ENCODE data around the gene DENND4A.

Gene DENND4A

GRCh38 chr15:65663521-65663920 lies 128.6 kb downstream of the DENND4A start:
- H3K9me3 ChIP-seq (ENCODE audit: insufficient read depth, low read length), result no peaks in the 10 kb centered on the region
- DNase-seq (ENCODE audit: low read depth, low spot score), result no peak
- H3K4me1 ChIP-seq (ENCODE audit: insufficient read depth, insufficient read length), result no peaks in the 10 kb centered on the region
- TF ChIP-seq ZNF274 (IDR thresholded peaks at IDR 0.05; ENCODE audit: low read depth, low read length), result no peak
- TF ChIP-seq YY1 (IDR thresholded peaks at IDR 0.05; ENCODE audit: insufficient read depth, insufficient read length), result no peak
- no peak for TF ChIP-seq SUZ12 (IDR thresholded peaks at IDR 0.05; ENCODE audit: extremely low read depth, insufficient read depth, insufficient read length)
- no peaks in the 10 kb centered on the region for H3K27me3 ChIP-seq (ENCODE audit: insufficient read depth, insufficient read length)
- H3K36me3 ChIP-seq (ENCODE audit: insufficient read depth, insufficient read length, low read length), result no peaks in the 10 kb centered on the region
- no peak overlapping the region for H3K9ac ChIP-seq (ENCODE audit: insufficient read length, low read depth)
- H3K4me3 ChIP-seq (ENCODE audit: insufficient read length, low read depth), result no peak overlapping the region

DNA sequence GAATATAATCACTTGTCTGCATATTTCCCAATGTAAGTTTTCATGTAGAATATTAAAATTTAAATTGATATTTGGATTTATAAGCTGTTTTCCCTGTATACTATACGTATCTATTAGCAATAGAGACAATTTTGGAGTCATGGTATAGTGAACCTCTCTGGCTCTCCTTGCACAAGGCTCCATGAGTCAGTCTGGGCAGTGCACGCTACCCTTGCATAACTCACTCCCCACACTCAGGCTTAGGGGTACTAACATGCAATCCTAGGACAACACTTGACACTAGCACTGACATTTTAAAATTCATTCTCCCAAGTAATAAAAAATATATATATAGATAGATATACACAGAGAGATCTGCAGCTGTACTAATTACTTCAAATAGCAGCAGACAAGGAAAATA lies 131.2 kb downstream of the DENND4A start:
- TF ChIP-seq YY1 (IDR thresholded peaks at IDR 0.05; ENCODE audit: insufficient read depth, insufficient read length) (no peak), SUZ12 (IDR thresholded peaks at IDR 0.05; ENCODE audit: extremely low read depth, insufficient read depth, insufficient read length) (no peak), ZNF274 (IDR thresholded peaks at IDR 0.05; ENCODE audit: low read depth, low read length) (no peak)
- Histone ChIP-seq H3K27me3 (ENCODE audit: insufficient read depth, insufficient read length) (no peaks in the 10 kb centered on the region), H3K4me1 (ENCODE audit: insufficient read depth, insufficient read length) (no peaks in the 10 kb centered on the region), H3K9ac (ENCODE audit: insufficient read length, low read depth) (no peak overlapping the region), H3K36me3 (ENCODE audit: insufficient read depth, insufficient read length, low read length) (no peaks in the 10 kb centered on the region), H3K4me3 (ENCODE audit: insufficient read length, low read depth) (no peak overlapping the region), H3K9me3 (ENCODE audit: insufficient read depth, low read length) (no peaks in the 10 kb centered on the region)
- DNase-seq (ENCODE audit: low read depth, low spot score), result no peak

DNA sequence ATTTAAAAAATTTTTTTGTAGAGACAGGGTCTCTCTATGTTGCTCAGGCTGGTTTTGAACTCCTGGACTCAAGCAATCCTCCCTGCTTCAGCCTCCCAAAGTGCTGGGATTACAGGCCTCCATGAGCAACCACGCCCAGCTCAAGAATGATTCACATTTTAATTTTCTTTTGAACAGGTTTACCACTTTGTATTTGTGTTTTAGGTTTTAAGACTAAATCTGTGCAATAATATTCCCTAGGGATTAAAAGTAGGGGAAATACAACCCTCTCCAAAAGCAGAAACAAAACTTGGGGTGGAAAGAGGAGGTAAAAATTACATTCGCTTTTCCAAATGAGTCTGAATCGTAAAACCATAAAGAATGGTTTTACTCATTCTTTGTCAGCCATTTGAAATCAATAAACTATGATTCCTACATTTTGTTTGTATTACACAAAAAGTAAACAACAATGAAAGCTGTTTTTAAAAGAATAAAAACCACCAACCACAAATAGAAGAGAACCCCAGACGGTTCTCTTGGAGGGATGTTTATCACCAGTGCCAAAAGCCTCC lies 132.5 kb downstream of the DENND4A start:
- H3K36me3 ChIP-seq (ENCODE audit: insufficient read depth, insufficient read length, low read length), result no peaks in the 10 kb centered on the region

GRCh38 chr15:65655457-65655856 lies 136.6 kb downstream of the DENND4A start:
- Histone ChIP-seq H3K27me3 (ENCODE audit: insufficient read depth, insufficient read length) (no peaks in the 10 kb centered on the region), H3K4me1 (ENCODE audit: insufficient read depth, insufficient read length) (no peaks in the 10 kb centered on the region), H3K36me3 (ENCODE audit: insufficient read depth, insufficient read length, low read length) (peaks cover 2% of the 10 kb centered on the region), H3K9ac (ENCODE audit: insufficient read length, low read depth) (no peak overlapping the region), H3K9me3 (ENCODE audit: insufficient read depth, low read length) (no peaks in the 10 kb centered on the region), H3K4me3 (ENCODE audit: insufficient read length, low read depth) (no peak overlapping the region)
- no peak for DNase-seq (ENCODE audit: low read depth, low spot score)
- TF ChIP-seq SUZ12 (IDR thresholded peaks at IDR 0.05; ENCODE audit: extremely low read depth, insufficient read depth, insufficient read length) (no peak), YY1 (IDR thresholded peaks at IDR 0.05; ENCODE audit: insufficient read depth, insufficient read length) (no peak), ZNF274 (IDR thresholded peaks at IDR 0.05; ENCODE audit: low read depth, low read length) (no peak)

More for the DNA sequence above, 132.5 kb downstream of the DENND4A start:
- Histone ChIP-seq H3K4me3 (ENCODE audit: insufficient read length, low read depth) (no peak overlapping the region), H3K9ac (ENCODE audit: insufficient read length, low read depth) (no peak overlapping the region), H3K27me3 (ENCODE audit: insufficient read depth, insufficient read length) (no peaks in the 10 kb centered on the region), H3K9me3 (ENCODE audit: insufficient read depth, low read length) (no peaks in the 10 kb centered on the region), H3K4me1 (ENCODE audit: insufficient read depth, insufficient read length) (no peaks in the 10 kb centered on the region)
- no peak for TF ChIP-seq YY1 (IDR thresholded peaks at IDR 0.05; ENCODE audit: insufficient read depth, insufficient read length)
- no peak for TF ChIP-seq SUZ12 (IDR thresholded peaks at IDR 0.05; ENCODE audit: extremely low read depth, insufficient read depth, insufficient read length)
- no peak for TF ChIP-seq ZNF274 (IDR thresholded peaks at IDR 0.05; ENCODE audit: low read depth, low read length)
- no peak for DNase-seq (ENCODE audit: low read depth, low spot score)

DNA sequence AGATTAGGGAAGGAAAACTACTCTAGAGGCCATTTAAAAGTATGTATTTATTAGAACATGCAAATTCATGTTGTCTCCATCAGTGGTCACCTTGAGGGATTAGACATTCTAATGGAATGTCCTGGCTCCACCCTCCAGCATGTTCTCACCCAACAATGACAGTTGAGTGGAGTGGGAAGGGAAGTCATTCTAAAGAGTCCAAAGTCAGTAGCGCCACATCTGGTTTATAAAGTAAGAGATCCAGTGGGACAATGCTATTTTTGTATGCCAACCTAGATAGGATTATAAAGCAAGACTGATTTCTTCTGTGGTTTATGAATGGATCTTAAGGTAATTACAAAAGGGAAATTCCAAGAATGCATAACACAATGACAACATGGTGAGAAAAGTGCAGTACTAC lies 137.1 kb downstream of the DENND4A start:
- TF ChIP-seq ZNF274 (IDR thresholded peaks at IDR 0.05; ENCODE audit: low read depth, low read length) (no peak), SUZ12 (IDR thresholded peaks at IDR 0.05; ENCODE audit: extremely low read depth, insufficient read depth, insufficient read length) (no peak), YY1 (IDR thresholded peaks at IDR 0.05; ENCODE audit: insufficient read depth, insufficient read length) (no peak)
- Histone ChIP-seq H3K9ac (ENCODE audit: insufficient read length, low read depth) (no peak overlapping the region), H3K4me3 (ENCODE audit: insufficient read length, low read depth) (no peak overlapping the region), H3K9me3 (ENCODE audit: insufficient read depth, low read length) (no peaks in the 10 kb centered on the region), H3K4me1 (ENCODE audit: insufficient read depth, insufficient read length) (no peaks in the 10 kb centered on the region), H3K27me3 (ENCODE audit: insufficient read depth, insufficient read length) (no peaks in the 10 kb centered on the region), H3K36me3 (ENCODE audit: insufficient read depth, insufficient read length, low read length) (peaks cover 2% of the 10 kb centered on the region)
- no peak for DNase-seq (ENCODE audit: low read depth, low spot score)

- DNase-seq (ENCODE audit: low read depth, low spot score), result no peak
- Histone ChIP-seq H3K27me3 (ENCODE audit: insufficient read depth, insufficient read length) (no peaks in the 10 kb centered on the region), H3K9ac (ENCODE audit: insufficient read length, low read depth) (no peak overlapping the region), H3K4me1 (ENCODE audit: insufficient read depth, insufficient read length) (no peaks in the 10 kb centered on the region), H3K4me3 (ENCODE audit: insufficient read length, low read depth) (no peak overlapping the region), H3K36me3 (ENCODE audit: insufficient read depth, insufficient read length, low read length) (peaks cover 2% of the 10 kb centered on the region), H3K9me3 (ENCODE audit: insufficient read depth, low read length) (no peaks in the 10 kb centered on the region)
- TF ChIP-seq YY1 (IDR thresholded peaks at IDR 0.05; ENCODE audit: insufficient read depth, insufficient read length) (no peak), ZNF274 (IDR thresholded peaks at IDR 0.05; ENCODE audit: low read depth, low read length) (no peak), SUZ12 (IDR thresholded peaks at IDR 0.05; ENCODE audit: extremely low read depth, insufficient read depth, insufficient read length) (no peak)
Measured at GRCh38 chr15:65653801-65654521, 138.1 kb downstream of the DENND4A start.

- DNase-seq (ENCODE audit: low read depth, low spot score), result no peak
- no peaks in the 10 kb centered on the region for H3K27me3 ChIP-seq (ENCODE audit: insufficient read depth, insufficient read length)
- no peaks in the 10 kb centered on the region for H3K4me1 ChIP-seq (ENCODE audit: insufficient read depth, insufficient read length)
- no peaks in the 10 kb centered on the region for H3K9me3 ChIP-seq (ENCODE audit: insufficient read depth, low read length)
- H3K9ac ChIP-seq (ENCODE audit: insufficient read length, low read depth), result no peak overlapping the region
- H3K4me3 ChIP-seq (ENCODE audit: insufficient read length, low read depth), result no peak overlapping the region
- TF ChIP-seq SUZ12 (IDR thresholded peaks at IDR 0.05; ENCODE audit: extremely low read depth, insufficient read depth, insufficient read length) (no peak), ZNF274 (IDR thresholded peaks at IDR 0.05; ENCODE audit: low read depth, low read length) (no peak)
- peaks cover 2% of the 10 kb centered on the region for H3K36me3 ChIP-seq (ENCODE audit: insufficient read depth, insufficient read length, low read length)
Measured at GRCh38 chr15:65653341-65653740, 138.8 kb downstream of the DENND4A start.
